ENCODE data around the gene RADIL. TPM values are rescaled to one million over a fixed set of nuclear protein-coding genes. Genes with fewer than 3 reads are reported as not detected.

RADIL gene
- total RNA-seq, 1 donor from 2014 or later = 2.1 TPM

DNA sequence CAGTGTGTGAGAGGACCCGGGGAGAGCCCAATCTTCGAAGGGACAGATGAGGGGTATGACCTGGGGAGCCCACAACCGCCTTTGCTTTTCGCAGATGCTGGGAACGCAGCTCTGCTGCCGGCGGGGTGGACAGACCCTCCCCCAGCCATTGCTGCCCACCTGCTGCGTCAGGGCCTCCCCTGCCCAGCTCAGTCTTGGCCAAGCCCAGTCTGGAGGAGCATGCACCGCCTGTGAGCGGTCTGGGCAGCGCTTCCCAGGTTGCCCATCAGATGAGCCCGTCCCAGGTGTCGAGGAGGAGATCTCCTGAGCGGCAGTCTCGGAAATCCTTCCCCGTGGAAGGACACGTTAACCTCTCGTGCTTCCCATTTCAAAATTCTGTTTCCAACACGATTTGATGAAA is 125.4 kb downstream of the RADIL start:
- Mint-ChIP-seq H3K27ac (ENCODE audit: unreplicated experiment) (no peak overlapping the region), H3K36me3 (ENCODE audit: unreplicated experiment) (peaks cover 28% of the 10 kb centered on the region), H3K27me3 (ENCODE audit: unreplicated experiment) (no peaks in the 10 kb centered on the region), H3K4me3 (ENCODE audit: unreplicated experiment) (no peak overlapping the region), H3K9me3 (ENCODE audit: unreplicated experiment) (no peaks in the 10 kb centered on the region), H3K4me1 (ENCODE audit: unreplicated experiment) (no peaks in the 10 kb centered on the region)
- TF ChIP-seq, protein P1, sequence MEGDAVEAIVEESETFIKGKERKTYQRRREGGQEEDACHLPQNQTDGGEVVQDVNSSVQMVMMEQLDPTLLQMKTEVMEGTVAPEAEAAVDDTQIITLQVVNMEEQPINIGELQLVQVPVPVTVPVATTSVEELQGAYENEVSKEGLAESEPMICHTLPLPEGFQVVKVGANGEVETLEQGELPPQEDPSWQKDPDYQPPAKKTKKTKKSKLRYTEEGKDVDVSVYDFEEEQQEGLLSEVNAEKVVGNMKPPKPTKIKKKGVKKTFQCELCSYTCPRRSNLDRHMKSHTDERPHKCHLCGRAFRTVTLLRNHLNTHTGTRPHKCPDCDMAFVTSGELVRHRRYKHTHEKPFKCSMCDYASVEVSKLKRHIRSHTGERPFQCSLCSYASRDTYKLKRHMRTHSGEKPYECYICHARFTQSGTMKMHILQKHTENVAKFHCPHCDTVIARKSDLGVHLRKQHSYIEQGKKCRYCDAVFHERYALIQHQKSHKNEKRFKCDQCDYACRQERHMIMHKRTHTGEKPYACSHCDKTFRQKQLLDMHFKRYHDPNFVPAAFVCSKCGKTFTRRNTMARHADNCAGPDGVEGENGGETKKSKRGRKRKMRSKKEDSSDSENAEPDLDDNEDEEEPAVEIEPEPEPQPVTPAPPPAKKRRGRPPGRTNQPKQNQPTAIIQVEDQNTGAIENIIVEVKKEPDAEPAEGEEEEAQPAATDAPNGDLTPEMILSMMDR (IDR thresholded peaks at IDR 0.05) = no peak
- no peak for DNase-seq (ENCODE audit: extremely low spot score, unreplicated experiment)

DNA sequence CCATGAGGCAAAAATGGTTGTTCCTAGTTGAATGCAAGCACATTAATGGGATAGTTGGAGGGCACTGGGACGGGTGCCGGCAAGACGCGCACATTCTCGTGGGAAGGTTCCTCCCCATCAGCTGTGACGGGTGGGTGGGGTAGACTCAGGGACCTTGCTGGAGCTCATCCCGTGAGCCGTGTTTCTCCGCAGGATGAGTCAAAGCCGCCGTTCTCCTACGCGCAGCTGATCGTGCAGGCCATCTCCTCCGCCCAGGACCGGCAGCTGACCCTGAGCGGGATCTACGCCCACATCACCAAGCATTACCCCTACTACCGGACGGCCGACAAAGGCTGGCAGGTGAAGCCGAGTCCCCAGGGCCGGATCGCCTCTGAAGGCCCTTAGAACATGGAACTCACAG is 128.5 kb downstream of the RADIL start:
- Mint-ChIP-seq H3K36me3 (ENCODE audit: unreplicated experiment) (peaks cover 21% of the 10 kb centered on the region), H3K27ac (ENCODE audit: unreplicated experiment) (no peak overlapping the region), H3K9me3 (ENCODE audit: unreplicated experiment) (no peaks in the 10 kb centered on the region), H3K4me1 (ENCODE audit: unreplicated experiment) (no peaks in the 10 kb centered on the region), H3K27me3 (ENCODE audit: unreplicated experiment) (no peaks in the 10 kb centered on the region), H3K4me3 (ENCODE audit: unreplicated experiment) (no peak overlapping the region)
- no peak for DNase-seq (ENCODE audit: extremely low spot score, unreplicated experiment)
- TF ChIP-seq, protein P1 (IDR thresholded peaks at IDR 0.05) = no peak

DNA sequence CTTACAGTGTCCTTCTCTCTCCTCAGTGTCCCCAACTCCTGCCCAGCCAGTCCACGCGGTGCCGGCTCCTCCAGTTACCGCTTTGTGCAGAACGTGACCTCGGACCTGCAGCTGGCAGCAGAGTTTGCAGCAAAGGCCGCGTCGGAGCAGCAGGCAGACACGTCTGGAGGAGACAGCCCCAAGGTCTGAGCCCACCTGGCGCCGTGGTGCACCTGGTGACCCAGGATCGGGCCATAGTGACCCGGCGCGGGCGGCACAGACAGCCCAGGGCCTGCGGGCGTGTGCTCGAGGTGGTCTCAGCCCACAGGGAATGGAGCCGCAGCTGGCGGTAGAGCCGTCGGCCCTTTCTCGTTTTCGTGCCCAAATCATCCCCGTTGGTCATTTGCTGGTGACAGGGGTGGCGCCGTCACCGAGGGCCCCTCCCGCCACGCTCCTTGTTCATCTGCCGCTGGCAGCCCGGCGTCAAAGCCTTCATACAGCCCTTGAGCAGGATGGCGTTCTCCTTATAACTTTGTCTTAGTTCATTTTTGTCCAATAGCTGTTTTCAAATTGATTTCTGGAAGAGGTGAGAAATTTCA is 129.0 kb downstream of the RADIL start:
- TF ChIP-seq, protein P1 (IDR thresholded peaks at IDR 0.05) = no peak
- Mint-ChIP-seq H3K4me3 (ENCODE audit: unreplicated experiment) (no peak overlapping the region), H3K9me3 (ENCODE audit: unreplicated experiment) (no peaks in the 10 kb centered on the region), H3K36me3 (ENCODE audit: unreplicated experiment) (peaks cover 18% of the 10 kb centered on the region), H3K27ac (ENCODE audit: unreplicated experiment) (no peak overlapping the region), H3K27me3 (ENCODE audit: unreplicated experiment) (no peaks in the 10 kb centered on the region), H3K4me1 (ENCODE audit: unreplicated experiment) (no peaks in the 10 kb centered on the region)
- no peak for DNase-seq (ENCODE audit: extremely low spot score, unreplicated experiment)

DNA sequence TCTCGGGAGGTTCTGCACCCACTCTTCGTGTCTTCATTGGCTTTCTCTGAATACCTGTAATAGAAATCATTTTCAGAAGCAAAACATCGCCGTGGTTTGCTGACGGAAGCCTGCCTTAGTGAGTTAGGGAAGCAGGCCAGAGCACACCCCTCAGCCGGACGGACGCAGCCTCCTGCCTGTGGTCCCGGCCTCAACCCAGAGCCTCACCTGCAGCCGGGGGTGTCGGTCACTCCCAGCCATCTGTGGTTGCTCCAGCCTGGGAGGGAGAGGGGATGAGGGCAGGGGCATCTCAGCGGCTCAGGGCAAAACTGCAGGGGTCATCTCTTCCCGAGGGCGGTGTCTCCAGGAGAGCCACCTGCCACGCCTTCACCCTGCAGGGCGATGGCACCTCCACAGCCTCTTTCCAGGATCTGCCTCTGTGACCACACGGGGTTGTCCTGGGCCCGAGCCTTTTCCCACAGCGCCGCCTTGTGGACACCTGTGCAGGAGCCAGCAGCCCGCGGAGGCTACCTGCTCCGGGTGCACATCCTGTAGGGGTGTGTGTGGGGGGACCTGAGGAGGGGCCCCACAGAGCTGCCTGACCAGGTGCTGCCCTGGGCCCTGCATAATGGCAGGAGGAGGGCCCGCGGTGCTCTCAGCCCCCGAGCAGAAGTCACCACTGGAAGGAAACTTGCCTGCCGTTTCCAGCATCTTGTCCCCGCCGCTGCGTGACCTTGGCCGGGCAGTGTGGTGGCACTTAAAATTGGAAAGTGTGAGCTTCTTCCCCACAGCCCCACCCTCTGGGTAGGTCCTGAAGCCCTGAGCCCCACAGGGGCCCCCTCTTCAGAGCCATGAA is 129.7 kb downstream of the RADIL start:
- Mint-ChIP-seq H3K27me3 (ENCODE audit: unreplicated experiment) (no peaks in the 10 kb centered on the region), H3K9me3 (ENCODE audit: unreplicated experiment) (no peaks in the 10 kb centered on the region), H3K27ac (ENCODE audit: unreplicated experiment) (no peak overlapping the region), H3K36me3 (ENCODE audit: unreplicated experiment) (peaks cover 21% of the 10 kb centered on the region), H3K4me3 (ENCODE audit: unreplicated experiment) (no peak overlapping the region), H3K4me1 (ENCODE audit: unreplicated experiment) (peaks cover 3% of the 10 kb centered on the region)
- DNase-seq (ENCODE audit: extremely low spot score, unreplicated experiment) = no peak
- TF ChIP-seq, protein P1 (IDR thresholded peaks at IDR 0.05) = peak; percentile 87

DNA sequence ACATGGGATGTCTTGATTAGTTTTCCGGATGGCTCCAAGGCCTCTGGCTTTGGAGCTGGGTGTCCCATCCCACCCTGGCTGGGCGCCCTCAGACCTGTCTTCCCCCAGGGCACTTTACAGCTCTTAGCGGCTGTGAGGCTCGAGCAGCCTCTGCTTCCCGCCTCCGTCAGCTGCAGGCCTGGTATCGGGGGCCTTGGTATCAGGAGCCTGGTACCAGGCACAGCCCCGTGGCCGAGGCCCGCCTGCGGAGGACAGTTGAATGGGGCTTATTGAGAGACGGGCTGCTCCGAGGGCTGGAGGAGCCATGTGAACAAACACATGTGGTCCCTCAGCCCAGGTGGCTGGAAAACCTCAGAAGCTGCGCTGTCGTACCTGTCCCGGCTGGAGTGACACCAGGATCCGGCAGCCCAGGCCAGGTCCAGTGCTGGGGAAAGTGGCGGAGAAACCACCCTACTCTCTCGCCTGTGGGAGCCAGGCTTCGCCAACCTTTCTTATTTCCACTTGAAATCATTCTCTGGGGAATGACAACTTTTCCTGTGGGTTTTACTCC is 132.0 kb downstream of the RADIL start:
- no peak overlapping the region for H3K27ac Mint-ChIP-seq (ENCODE audit: unreplicated experiment)
- peaks cover 19% of the 10 kb centered on the region for H3K4me1 Mint-ChIP-seq (ENCODE audit: unreplicated experiment)
- H3K27me3 Mint-ChIP-seq (ENCODE audit: unreplicated experiment) = no peaks in the 10 kb centered on the region
- H3K9me3 Mint-ChIP-seq (ENCODE audit: unreplicated experiment) = no peaks in the 10 kb centered on the region
- TF ChIP-seq, protein P1 (IDR thresholded peaks at IDR 0.05) = no peak
- no peak overlapping the region for H3K4me3 Mint-ChIP-seq (ENCODE audit: unreplicated experiment)
- no peak for DNase-seq (ENCODE audit: extremely low spot score, unreplicated experiment)
- peaks cover 24% of the 10 kb centered on the region for H3K36me3 Mint-ChIP-seq (ENCODE audit: unreplicated experiment)

Measured in osteocyte (in vitro differentiated cells).